SK-N-SH (cell line): ENCODE measurements around the gene TOR2A. TPM values are rescaled to one million over a fixed set of nuclear protein-coding genes. Genes with fewer than 3 reads are reported as not detected.

ENCODE experiments used
- CTCF ChIA-PET: fragments of 300-600, 350-600 bp; formaldehyde crosslinking; extraction: SDS; loops from one replicate; lab custom pipeline; 2021; lab: Yijun Ruan, JAX
- POLR2A ChIA-PET: fragments of 350-600 bp; sonication (Branson Sonifier 250); formaldehyde crosslinking; extraction: SDS; loops from one replicate; lab custom pipeline; 2020; ENCODE audit warnings: antibody characterized with exemption, inconsistent platforms; lab: Yijun Ruan, JAX
- DNase-seq: peaks from one replicate; pipeline ENCODE4 v3.0.0; 2012
- H2AFZ ChIP-seq: fragments of 200-600 bp; sonication (generic); 2 replicates; pipeline ENCODE4 v1.8.1; 2016; ENCODE audit warnings: antibody characterized with exemption, mild to moderate bottlenecking, low read depth
- H3F3A ChIP-seq: fragments of 200-600 bp; sonication (generic); replicated peaks from 2 replicates; pipeline ENCODE3; 2016; ENCODE audit warnings: antibody characterized with exemption, mild to moderate bottlenecking; ENCODE audit not compliant: insufficient read depth
- H3K27ac ChIP-seq, 2 experiments: fragments of 200-500 bp in 1 of 2; fragments of 200-600 bp in 1 of 2; sonication (Bioruptor generic) in 1 of 2; sonication (generic), shearing (Covaris generic) in 1 of 2; 2 replicates each; pipeline versions ENCODE4 v1.5.1 to v1.6.1; 2014 to 2016; ENCODE audit warnings: low read depth in 2 of 2, inconsistent platforms in 1 of 2, low read length in 1 of 2, mild to moderate bottlenecking in 1 of 2, mixed read lengths in 1 of 2
- H3K27me3 ChIP-seq: fragments of 200-600 bp; sonication (generic), shearing (Covaris generic); 2 replicates; pipeline ENCODE4 v1.6.1; 2016; ENCODE audit warnings: mixed run types; ENCODE audit not compliant: insufficient read depth
- H3K36me3 ChIP-seq, 2 experiments: fragments of 200-500 bp in 1 of 2; fragments of 200-600 bp in 1 of 2; sonication (Bioruptor generic) in 1 of 2; sonication (generic) in 1 of 2; replicated peaks in 1 of 2; 2 replicates each; pipeline versions ENCODE3 to v1.5.1; 2014 to 2016; ENCODE audit warnings: low read length in 1 of 2, mild to moderate bottlenecking in 1 of 2; ENCODE audit not compliant: insufficient read depth in 2 of 2, control insufficient read depth in 1 of 2
- H3K4me1 ChIP-seq, 2 experiments: fragments of 200-500 bp in 1 of 2; fragments of 200-600 bp in 1 of 2; sonication (Bioruptor generic) in 1 of 2; sonication (generic), shearing (Covaris generic) in 1 of 2; 2 replicates each; pipeline versions ENCODE4 v1.5.1 to v1.6.1; 2014 to 2016; ENCODE audit warnings: low read depth in 1 of 2, low read length in 1 of 2, mixed run types in 1 of 2; ENCODE audit not compliant: insufficient read depth in 2 of 2, control insufficient read depth in 1 of 2
- H3K4me2 ChIP-seq: fragments of 200-600 bp; sonication (generic), shearing (Covaris generic); 2 replicates; pipeline ENCODE4 v1.6.1; 2017; ENCODE audit warnings: mixed run types
- H3K4me3 ChIP-seq, 2 experiments: fragments of 200-500 bp in 1 of 2; fragments of 200-600 bp in 1 of 2; sonication (Bioruptor generic) in 1 of 2; sonication (generic), shearing (Covaris generic) in 1 of 2; 2 replicates each; pipeline versions ENCODE4 v1.5.1 to v1.8.1; 2014 to 2016; ENCODE audit warnings: low read depth in 2 of 2, inconsistent platforms in 1 of 2, low read length in 1 of 2, mild to moderate bottlenecking in 1 of 2, mixed read lengths in 1 of 2, moderate library complexity in 1 of 2
- H3K79me2 ChIP-seq: fragments of 200-600 bp; sonication (generic); 2 replicates; pipeline ENCODE4 v1.8.1; 2017; ENCODE audit warnings: mild to moderate bottlenecking; ENCODE audit not compliant: insufficient read depth
- H3K9ac ChIP-seq: fragments of 200-600 bp; sonication (generic); 2 replicates; pipeline ENCODE4 v1.6.1; 2017; ENCODE audit warnings: mixed run types
- H3K9me2 ChIP-seq: fragments of 200-600 bp; sonication (generic); 2 replicates; pipeline ENCODE4 v1.6.1; 2017; ENCODE audit warnings: mixed run types
- H3K9me3 ChIP-seq: fragments of 200-600 bp; sonication (generic); 2 replicates; pipeline ENCODE4 v1.6.1; 2017; ENCODE audit warnings: mixed run types, mild to moderate bottlenecking, moderate library complexity
- H4K20me1 ChIP-seq: fragments of 200-600 bp; sonication (generic); 2 replicates; pipeline ENCODE4 v1.6.1; 2017; ENCODE audit warnings: mild to moderate bottlenecking, mixed run types; ENCODE audit not compliant: insufficient read depth
- EP300 ChIP-seq, 2 experiments: IDR thresholded peaks; 2 replicates each; pipeline versions ENCODE4 v1.4.0 to v1.6.1; 2012; ENCODE audit warnings: borderline replicate concordance in 1 of 2, low read depth in 1 of 2, low read length in 1 of 2
- FOSL2 ChIP-seq: IDR thresholded peaks from 2 replicates; pipeline ENCODE4 v1.4.0; 2012; ENCODE audit warnings: low read depth, mild to moderate bottlenecking, moderate library complexity, borderline replicate concordance
- FOXM1 ChIP-seq: IDR thresholded peaks from 2 replicates; pipeline ENCODE4 v1.4.0; 2012; ENCODE audit warnings: low read depth, mild to moderate bottlenecking
- JUND ChIP-seq: IDR thresholded peaks from 2 replicates; pipeline ENCODE4 v1.4.0; 2012
- MEF2A ChIP-seq: IDR thresholded peaks from 2 replicates; pipeline ENCODE4 v1.4.0; 2012; ENCODE audit warnings: low read depth, borderline replicate concordance
- RAD21 ChIP-seq: IDR thresholded peaks from 2 replicates; pipeline ENCODE4 v1.6.1; 2012; ENCODE audit warnings: mild to moderate bottlenecking, low read length
- RCOR1 ChIP-seq: fragments of 150-350 bp; IDR thresholded peaks from 2 replicates; pipeline ENCODE4 v1.6.1; 2017; ENCODE audit warnings: antibody characterized with exemption, low read length
- RXRA ChIP-seq: IDR thresholded peaks from 2 replicates; pipeline ENCODE4 v1.4.0; 2012; ENCODE audit warnings: low read depth, mild to moderate bottlenecking, borderline replicate concordance
- TAF1 ChIP-seq: IDR thresholded peaks from 2 replicates; pipeline ENCODE4 v1.6.1; 2012; ENCODE audit warnings: low read depth, mild to moderate bottlenecking, low read length, moderate library complexity, borderline replicate concordance
- TCF12 ChIP-seq: IDR thresholded peaks from 2 replicates; pipeline ENCODE4 v1.4.0; 2012
- YY1 ChIP-seq: IDR thresholded peaks from 2 replicates; pipeline ENCODE4 v1.4.0; 2012; ENCODE audit warnings: low read depth, mild to moderate bottlenecking
- WGBS: methylation state at CpG from one replicate; pipeline ENCODE4 v1.1.6; 2017; ENCODE audit warnings: low lambda C conversion rate; 5-methylcytosine and 5-hydroxymethylcytosine counted together
- polyA plus RNA-seq, 3 experiments: library from polyadenylated mRNA; depleted of rRNA; stranded (reverse); fragments of >200 nt; gene quantifications; 2 replicates each; pipeline ENCODE4 v1.2.3, GENCODE V29; 2012
- TF ChIP-seq, protein P1 (sequence below): fragments of 200-600 bp; sonication (generic); IDR thresholded peaks from 2 replicates; pipeline ENCODE4 v1.6.1; 2017; ENCODE audit warnings: antibody characterized with exemption, mild to moderate bottlenecking, moderate library complexity
- TF ChIP-seq, protein P2 (sequence below): IDR thresholded peaks from 2 replicates; pipeline ENCODE4 v1.4.0; 2012; ENCODE audit warnings: low read depth, borderline replicate concordance
- TF ChIP-seq, protein P3 (sequence below): fragments of 150-350 bp; IDR thresholded peaks from 2 replicates; pipeline ENCODE4 v1.6.1; 2016; ENCODE audit warnings: mild to moderate bottlenecking, low read depth, low read length
- TF ChIP-seq, protein P4 (sequence below): fragments of 150-350 bp; IDR thresholded peaks from 2 replicates; pipeline ENCODE4 v1.6.1; 2017; ENCODE audit warnings: antibody characterized with exemption, low read length, low read depth, borderline replicate concordance

TOR2A gene
- polyA plus RNA-seq, 1 of the 3 experiments (the other 2 are of a cell fraction) = 17.2 TPM

DNA sequence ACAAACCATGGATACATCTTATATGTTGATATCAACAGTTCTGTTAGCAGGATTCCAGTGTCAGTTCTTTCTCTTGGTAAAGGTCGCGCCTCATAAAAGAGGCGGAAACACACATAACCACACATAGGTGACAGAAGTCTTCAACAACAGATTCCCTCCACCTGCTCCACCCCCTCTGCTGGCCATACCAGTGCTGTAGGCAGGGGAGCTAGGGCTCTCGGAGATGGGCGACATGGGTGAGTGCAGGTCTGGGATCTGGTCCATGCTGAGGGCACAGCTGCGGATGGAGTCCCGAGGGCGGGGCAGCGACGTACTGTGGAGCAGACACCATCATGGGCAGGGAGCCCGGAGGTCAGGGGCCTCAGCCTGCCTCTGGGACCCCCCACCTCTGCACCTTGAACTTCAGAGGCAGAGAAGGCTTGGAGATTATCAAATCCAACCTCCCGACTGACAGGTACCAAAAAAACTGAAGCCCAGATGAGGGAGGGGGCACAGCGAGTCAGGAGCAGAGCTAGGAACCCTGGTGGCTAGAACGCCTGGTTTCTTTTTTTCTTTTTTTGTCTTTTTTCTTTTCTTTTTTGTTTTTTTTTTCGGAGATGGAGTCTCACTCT lies 12.0 kb upstream of the TOR2A start:
- TF ChIP-seq FOXM1 = no peak
- TF ChIP-seq RCOR1 = no peak
- TF ChIP-seq, protein P1, sequence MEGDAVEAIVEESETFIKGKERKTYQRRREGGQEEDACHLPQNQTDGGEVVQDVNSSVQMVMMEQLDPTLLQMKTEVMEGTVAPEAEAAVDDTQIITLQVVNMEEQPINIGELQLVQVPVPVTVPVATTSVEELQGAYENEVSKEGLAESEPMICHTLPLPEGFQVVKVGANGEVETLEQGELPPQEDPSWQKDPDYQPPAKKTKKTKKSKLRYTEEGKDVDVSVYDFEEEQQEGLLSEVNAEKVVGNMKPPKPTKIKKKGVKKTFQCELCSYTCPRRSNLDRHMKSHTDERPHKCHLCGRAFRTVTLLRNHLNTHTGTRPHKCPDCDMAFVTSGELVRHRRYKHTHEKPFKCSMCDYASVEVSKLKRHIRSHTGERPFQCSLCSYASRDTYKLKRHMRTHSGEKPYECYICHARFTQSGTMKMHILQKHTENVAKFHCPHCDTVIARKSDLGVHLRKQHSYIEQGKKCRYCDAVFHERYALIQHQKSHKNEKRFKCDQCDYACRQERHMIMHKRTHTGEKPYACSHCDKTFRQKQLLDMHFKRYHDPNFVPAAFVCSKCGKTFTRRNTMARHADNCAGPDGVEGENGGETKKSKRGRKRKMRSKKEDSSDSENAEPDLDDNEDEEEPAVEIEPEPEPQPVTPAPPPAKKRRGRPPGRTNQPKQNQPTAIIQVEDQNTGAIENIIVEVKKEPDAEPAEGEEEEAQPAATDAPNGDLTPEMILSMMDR = 0 out of 2 replicates have a peak, but pooled peaks have one; percentile 11
- TF ChIP-seq RAD21 = no peak
- TF ChIP-seq, protein P2, sequence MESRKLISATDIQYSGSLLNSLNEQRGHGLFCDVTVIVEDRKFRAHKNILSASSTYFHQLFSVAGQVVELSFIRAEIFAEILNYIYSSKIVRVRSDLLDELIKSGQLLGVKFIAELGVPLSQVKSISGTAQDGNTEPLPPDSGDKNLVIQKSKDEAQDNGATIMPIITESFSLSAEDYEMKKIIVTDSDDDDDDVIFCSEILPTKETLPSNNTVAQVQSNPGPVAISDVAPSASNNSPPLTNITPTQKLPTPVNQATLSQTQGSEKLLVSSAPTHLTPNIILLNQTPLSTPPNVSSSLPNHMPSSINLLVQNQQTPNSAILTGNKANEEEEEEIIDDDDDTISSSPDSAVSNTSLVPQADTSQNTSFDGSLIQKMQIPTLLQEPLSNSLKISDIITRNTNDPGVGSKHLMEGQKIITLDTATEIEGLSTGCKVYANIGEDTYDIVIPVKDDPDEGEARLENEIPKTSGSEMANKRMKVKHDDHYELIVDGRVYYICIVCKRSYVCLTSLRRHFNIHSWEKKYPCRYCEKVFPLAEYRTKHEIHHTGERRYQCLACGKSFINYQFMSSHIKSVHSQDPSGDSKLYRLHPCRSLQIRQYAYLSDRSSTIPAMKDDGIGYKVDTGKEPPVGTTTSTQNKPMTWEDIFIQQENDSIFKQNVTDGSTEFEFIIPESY = no peak
- no peak for TF ChIP-seq MEF2A
- TF ChIP-seq YY1 = no peak
- no peak for TF ChIP-seq JUND
- ChIA-PET CTCF (interaction anchor here (0.9 to 1.2 kb wide), 2 partner anchors 12 to 123 kb away, joined by 3 to 5 read pairs; partner anchors contain the start of gene TOR2A), POLR2A (no interaction called here)
- Histone ChIP-seq H3K4me3 (no peak overlapping the region), H3K4me2 (no peak overlapping the region), H3K36me3 (no peaks in the 10 kb centered on the region), H4K20me1 (no peaks in the 10 kb centered on the region), H3K9me3 (no peaks in the 10 kb centered on the region), H3K27ac (no peak overlapping the region), H3K27me3 (no peaks in the 10 kb centered on the region), H3K4me1 (no peaks in the 10 kb centered on the region; a peak in 1 of 4 replicates), H3K9ac (no peak overlapping the region), H3K79me2 (no peaks in the 10 kb centered on the region), H3K9me2 (no peaks in the 10 kb centered on the region), H2AFZ (no peak overlapping the region), H3F3A (no peaks in the 10 kb centered on the region)
- no peak for DNase-seq
- WGBS = 65% methylated on average over 10 of the region's 15 CpGs

DNA sequence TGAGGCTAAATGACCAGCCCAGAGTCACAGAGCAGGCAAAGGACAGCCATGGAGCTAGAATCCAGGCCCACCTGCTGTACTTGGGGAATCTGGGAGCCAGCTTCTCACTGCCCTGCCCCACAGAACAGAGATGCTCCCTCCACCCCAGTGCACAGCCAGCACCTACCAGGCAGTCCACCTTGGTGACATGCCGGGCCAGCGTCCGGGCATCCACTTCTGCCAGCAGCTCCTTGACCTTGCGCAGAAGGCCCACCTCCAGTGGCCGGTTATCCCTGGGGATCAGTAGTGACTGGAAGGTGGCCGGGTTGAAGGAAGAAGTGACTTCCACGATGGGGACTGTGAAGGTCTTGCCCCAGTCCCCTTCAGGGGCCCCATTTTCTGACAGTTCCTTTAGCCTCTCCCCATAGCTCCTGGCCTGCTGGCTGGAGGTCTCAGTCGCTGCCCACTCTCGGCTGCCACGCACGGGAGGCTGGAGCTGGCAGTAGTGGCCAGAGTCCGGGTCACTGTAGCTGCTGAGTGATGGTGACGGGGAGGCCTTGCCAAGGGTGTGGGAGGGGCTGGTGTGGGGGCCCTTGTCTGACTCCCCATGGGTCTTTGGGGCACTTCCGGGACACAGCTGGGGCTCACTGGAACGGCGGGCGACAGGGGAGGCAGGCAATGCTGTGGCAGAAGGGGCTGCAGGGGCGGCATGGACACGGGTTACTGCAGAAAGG lies 9.5 kb upstream of the TOR2A start:
- POLR2A ChIA-PET = interaction anchor here (0.6 to 1.6 kb wide), 4 partner anchors 10 to 125 kb away, joined by 3 to 6 read pairs (median 4); partner anchors contain the start of gene TOR2A
- no peaks in the 10 kb centered on the region for H3K9me2 ChIP-seq
- no peaks in the 10 kb centered on the region for H4K20me1 ChIP-seq
- no peaks in the 10 kb centered on the region for H3K27me3 ChIP-seq
- H3K4me3 ChIP-seq = no peak overlapping the region
- H3K9me3 ChIP-seq = no peaks in the 10 kb centered on the region
- CTCF ChIA-PET = interaction anchor here (1.0 to 6.4 kb wide), 8 partner anchors 10 to 241 kb away, joined by 3 to 35 read pairs (median 11); partner anchors contain the start of genes CDK9 and TOR2A
- 77% methylated on average over 8 of the region's 19 CpGs for WGBS
- H3K27ac ChIP-seq = no peak overlapping the region
- DNase-seq = no peak
- TF ChIP-seq TAF1 = no peak
- TF ChIP-seq, protein P2 = no peak
- TF ChIP-seq, protein P3, sequence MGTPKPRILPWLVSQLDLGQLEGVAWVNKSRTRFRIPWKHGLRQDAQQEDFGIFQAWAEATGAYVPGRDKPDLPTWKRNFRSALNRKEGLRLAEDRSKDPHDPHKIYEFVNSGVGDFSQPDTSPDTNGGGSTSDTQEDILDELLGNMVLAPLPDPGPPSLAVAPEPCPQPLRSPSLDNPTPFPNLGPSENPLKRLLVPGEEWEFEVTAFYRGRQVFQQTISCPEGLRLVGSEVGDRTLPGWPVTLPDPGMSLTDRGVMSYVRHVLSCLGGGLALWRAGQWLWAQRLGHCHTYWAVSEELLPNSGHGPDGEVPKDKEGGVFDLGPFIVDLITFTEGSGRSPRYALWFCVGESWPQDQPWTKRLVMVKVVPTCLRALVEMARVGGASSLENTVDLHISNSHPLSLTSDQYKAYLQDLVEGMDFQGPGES = no peak
- no peak for TF ChIP-seq TCF12
- no peak for TF ChIP-seq RXRA
- TF ChIP-seq FOSL2 = no peak
- TF ChIP-seq, protein P4, sequence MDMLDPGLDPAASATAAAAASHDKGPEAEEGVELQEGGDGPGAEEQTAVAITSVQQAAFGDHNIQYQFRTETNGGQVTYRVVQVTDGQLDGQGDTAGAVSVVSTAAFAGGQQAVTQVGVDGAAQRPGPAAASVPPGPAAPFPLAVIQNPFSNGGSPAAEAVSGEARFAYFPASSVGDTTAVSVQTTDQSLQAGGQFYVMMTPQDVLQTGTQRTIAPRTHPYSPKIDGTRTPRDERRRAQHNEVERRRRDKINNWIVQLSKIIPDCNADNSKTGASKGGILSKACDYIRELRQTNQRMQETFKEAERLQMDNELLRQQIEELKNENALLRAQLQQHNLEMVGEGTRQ = no peak
- no peak for TF ChIP-seq EP300 (IDR thresholded peaks at IDR 0.05; ENCODE audit: borderline replicate concordance in 1 of 2, low read depth in 1 of 2, low read length in 1 of 2)
- no peak overlapping the region for H3K4me2 ChIP-seq
- H3K79me2 ChIP-seq = no peaks in the 10 kb centered on the region
- H3K9ac ChIP-seq = no peak overlapping the region
- no peaks in the 10 kb centered on the region for H3K36me3 ChIP-seq
- H2AFZ ChIP-seq = no peak overlapping the region
- no peaks in the 10 kb centered on the region for H3F3A ChIP-seq
- H3K4me1 ChIP-seq = no peaks in the 10 kb centered on the region; a peak in 1 of 4 replicates
